ENCODE measurements around the gene CABP4. TPM values are rescaled to one million over a fixed set of nuclear protein-coding genes. Genes with fewer than 3 reads are reported as not detected.

The CABP4 gene
- polyA plus RNA-seq, 4 donors: 0.20 to 0.74 (median 0.41) TPM

DNA sequence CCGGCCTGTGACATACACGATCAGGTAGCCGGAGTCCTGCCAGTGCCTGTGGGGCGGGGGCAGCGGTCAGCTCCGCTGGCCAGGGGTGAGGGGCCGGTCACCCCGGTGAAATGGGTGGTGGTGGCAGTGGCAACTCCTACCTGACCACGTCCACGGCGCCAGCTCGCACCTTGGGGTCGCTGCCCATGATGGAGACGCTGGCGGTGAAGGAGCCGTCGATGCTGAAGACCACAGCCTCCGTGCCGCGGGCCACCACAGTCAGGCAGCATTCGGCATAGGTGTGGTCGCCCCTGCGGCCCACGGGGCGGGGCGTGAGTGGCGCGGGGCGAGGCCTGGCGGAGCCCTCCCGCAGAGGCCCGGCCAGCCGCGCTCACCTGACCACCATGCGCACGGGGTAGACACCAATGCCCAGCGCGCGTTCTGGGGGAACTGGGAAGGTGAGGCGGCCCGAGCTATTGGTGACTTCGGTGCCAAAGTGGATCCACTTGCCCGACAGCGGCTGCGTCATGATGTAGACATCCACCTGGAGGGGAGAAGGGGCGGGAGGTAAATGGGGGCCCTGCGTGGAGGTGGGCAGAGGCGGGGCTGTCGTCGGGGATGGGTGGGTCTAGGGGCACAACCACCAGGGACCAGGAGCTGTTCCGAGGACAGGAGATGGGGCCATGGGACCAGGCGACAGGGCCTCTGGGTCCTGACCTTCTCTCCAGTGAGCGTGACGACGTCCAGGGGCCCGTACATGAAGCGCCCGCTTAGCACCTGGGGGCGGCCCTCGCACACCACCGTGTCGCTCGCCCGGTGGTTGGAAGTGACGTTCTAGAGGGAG lies 38.6 kb downstream of the CABP4 start:
- DNase-seq (ENCODE audit: low read depth in 4 of 4, low spot score in 3 of 4): no peak

- no peak for DNase-seq (ENCODE audit: low read depth in 4 of 4, low spot score in 3 of 4)
Measured at GRCh38 chr11:67494371-67495233, 39.4 kb downstream of the CABP4 start.

- DNase-seq (ENCODE audit: low read depth in 4 of 4, low spot score in 3 of 4): no peak
Measured at GRCh38 chr11:67495234-67496005, 40.3 kb downstream of the CABP4 start.

- DNase-seq (ENCODE audit: low read depth in 4 of 4, low spot score in 3 of 4): no peak
Measured at GRCh38 chr11:67496113-67496512, 41.0 kb downstream of the CABP4 start.

- no peak for DNase-seq (ENCODE audit: low read depth in 4 of 4, low spot score in 3 of 4)
Measured at GRCh38 chr11:67497656-67498291, 42.6 kb downstream of the CABP4 start.

- DNase-seq (ENCODE audit: low read depth in 4 of 4, low spot score in 3 of 4): no peak
Measured at GRCh38 chr11:67498544-67498972, 43.4 kb downstream of the CABP4 start.

DNA sequence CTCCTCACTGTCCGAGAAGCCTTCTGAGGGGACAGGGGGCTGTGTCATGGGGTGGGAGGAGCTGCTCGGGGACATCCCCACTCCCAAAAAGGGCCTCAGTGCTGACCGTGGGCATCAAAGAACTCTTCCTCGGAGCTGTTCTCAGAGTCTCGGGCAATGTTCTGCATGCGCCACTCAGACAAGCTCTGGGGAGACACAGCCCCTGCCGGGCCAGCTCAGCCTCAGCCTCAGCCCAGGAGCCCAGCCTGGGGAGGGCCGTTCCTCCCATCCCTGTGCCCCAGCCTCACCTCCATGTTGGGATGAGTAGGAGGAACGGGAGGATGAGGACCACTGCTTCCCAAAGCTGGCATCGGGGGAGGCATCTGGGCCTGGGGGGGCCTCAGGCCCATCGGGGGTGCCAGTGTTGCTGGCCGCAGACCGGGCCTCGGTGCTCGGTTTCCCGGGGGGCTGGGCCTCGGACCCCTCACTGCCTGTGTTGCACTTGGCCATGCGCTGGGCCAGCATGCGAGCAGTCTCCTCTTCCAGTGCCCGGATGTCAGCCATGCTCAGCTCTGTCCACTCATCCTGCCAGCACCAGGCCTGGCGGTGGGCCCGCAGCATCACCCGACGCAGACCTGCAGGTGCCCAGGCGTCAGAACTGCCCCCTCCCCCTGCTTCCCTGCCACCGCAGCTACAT lies 44.8 kb downstream of the CABP4 start:
- no peak for DNase-seq (ENCODE audit: low read depth in 4 of 4, low spot score in 3 of 4)

DNA sequence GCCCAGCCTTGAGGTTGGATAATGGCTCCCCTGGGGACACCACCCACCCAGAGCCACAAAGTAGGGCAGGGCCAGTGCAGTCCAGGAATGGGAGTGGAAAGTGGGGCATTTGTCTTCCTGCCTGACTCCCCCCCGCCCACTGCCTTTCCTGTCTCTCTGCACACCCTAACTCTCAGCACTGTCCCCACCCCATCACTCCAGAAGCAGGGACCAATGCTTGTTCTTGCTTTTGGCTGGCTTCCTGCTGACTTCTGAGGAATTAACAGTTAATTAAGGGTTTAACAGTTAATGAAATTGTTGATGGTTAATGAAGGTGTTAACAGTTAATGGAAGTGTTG lies 45.3 kb downstream of the CABP4 start:
- DNase-seq (ENCODE audit: low read depth in 4 of 4, low spot score in 3 of 4): no peak

GRCh38 chr11:67500831-67501715 lies 45.9 kb downstream of the CABP4 start:
- DNase-seq (ENCODE audit: low read depth in 4 of 4, low spot score in 3 of 4): no peak

DNA sequence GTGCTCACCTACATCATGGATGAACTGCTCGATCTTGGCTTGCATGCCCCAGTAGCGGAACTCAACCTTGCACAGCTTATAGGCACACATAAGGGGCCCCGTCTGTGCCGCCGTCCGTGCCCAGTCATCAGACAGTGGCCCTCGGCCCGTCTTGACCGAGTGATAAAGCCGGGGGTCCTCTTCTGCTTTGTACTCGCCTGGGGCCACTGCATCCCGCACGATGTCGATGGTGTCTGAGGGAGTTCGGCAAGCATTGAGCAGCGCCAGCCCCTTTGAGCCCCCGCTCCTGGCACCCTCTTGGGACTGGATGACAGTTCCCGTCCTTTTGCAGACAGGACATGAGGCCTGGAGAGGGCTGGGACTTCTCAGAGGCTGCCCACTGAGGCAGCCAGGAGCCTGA lies 46.7 kb downstream of the CABP4 start:
- no peak for DNase-seq (ENCODE audit: low read depth in 4 of 4, low spot score in 3 of 4)

GRCh38 chr11:67502328-67502979 lies 47.3 kb downstream of the CABP4 start:
- DNase-seq (ENCODE audit: low read depth in 4 of 4, low spot score in 3 of 4): no peak

- DNase-seq (ENCODE audit: low read depth in 4 of 4, low spot score in 3 of 4): no peak
Measured at GRCh38 chr11:67503119-67504004, 48.2 kb downstream of the CABP4 start.

GRCh38 chr11:67504005-67504949 lies 49.1 kb downstream of the CABP4 start:
- DNase-seq (ENCODE audit: low read depth in 4 of 4, low spot score in 3 of 4): peak in 1 of 4 donors; percentile 13

- DNase-seq (ENCODE audit: low read depth in 4 of 4, low spot score in 3 of 4): peak in 2 of 4 donors; percentile 33 to 35
Measured at GRCh38 chr11:67504950-67505581, 49.9 kb downstream of the CABP4 start, which contains the start of gene PITPNM1. Gene PITPNM1 (minus strand): TSS chr11:67505363. CDS start chr11:67504180, 1,183 bp downstream.

- DNase-seq (ENCODE audit: low read depth in 4 of 4, low spot score in 3 of 4): peak; percentile 69 to 79 (median 73)
Measured at GRCh38 chr11:67505605-67506396, 50.6 kb downstream of the CABP4 start.
